Endometrial microvascular endothelial cells (primary cell): ENCODE data around the gene MPHOSPH8. TPM values are rescaled to one million over a fixed set of nuclear protein-coding genes. Genes with fewer than 3 reads are reported as not detected.
"Not testable (repeated sequence)": the region's sequence is repeated elsewhere in the genome, so short reads cannot be mapped to it uniquely, and the experiment has no call there.

Source experiments
- in situ Hi-C: cut with HindIII; loops from 2 replicates; pipeline ENCODE4 v1.10.0; 2017; ENCODE audit warnings: low sequenced_read_pairs, low pct_unique_long_range_greater_than_20kb; ENCODE audit errors: inconsistent ontology term
- total RNA-seq: library from RNA; depleted of rRNA; stranded (reverse); fragments of >200 nt; gene quantifications from one replicate; pipeline ENCODE4 v1.2.3, GENCODE V29; 2015; ENCODE audit errors: inconsistent ontology term

MPHOSPH8 gene
- total RNA-seq, 1 donor from 2014 or later = 10.2 TPM

DNA sequence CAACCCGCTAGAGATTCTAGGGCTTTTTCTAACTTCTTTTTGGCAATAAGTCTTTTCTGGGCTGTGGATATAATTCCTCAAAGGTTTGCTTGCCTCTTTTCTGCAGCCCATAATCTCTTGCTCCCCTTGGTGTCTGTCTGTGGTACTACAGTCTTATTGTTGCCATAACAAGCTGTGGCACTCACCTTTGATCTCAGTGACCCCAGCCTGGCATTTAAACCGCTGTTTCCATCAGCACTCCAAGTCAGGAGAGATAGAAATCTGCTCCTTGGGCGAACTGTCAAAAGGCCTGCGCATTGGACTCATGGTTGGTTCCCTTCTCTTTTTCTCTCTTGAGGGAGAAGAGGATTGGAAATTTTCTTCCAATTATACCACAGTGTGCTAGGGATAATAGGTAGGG is 14.5 kb upstream of the MPHOSPH8 start:
- in situ Hi-C loops = no loop called here

DNA sequence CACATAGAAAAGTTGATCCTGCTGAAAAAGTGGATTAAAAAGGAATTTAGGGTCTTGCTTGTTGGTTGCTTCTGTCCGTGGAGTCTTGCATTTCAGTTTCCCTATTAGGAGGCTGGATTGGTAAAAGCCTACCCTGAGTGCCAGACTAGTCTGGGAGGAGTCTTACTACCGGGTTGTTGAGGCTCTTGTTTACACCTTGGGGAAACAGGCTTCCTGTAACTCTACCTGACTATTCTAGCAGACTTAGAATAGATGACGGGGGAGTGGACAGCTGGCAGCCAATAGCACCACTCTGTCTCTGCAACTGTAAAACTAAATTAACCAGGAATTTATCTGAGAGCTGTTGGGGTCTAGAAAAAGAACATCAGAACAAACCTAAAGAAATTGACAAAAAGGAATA is 11.3 kb upstream of the MPHOSPH8 start:
- in situ Hi-C loops = no loop called here

DNA sequence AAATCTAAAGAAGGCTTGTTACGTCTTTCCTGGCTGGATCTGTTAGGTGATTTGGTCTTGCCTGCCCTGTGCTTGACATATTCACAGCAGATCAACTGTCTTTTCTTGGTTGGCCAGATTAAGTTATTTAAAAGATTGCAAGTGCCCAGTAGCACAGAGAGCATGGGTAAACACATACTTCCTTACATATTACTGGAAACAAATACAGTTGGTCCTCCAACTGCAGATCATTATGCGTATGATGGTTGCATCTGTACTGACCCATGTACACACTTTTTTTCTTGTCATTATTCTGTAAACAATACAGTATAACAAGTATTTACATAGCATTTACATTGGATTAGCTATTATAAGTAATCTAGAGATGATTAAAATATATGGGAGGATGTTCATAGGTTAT is 9.2 kb upstream of the MPHOSPH8 start:
- in situ Hi-C loops = no loop called here

DNA sequence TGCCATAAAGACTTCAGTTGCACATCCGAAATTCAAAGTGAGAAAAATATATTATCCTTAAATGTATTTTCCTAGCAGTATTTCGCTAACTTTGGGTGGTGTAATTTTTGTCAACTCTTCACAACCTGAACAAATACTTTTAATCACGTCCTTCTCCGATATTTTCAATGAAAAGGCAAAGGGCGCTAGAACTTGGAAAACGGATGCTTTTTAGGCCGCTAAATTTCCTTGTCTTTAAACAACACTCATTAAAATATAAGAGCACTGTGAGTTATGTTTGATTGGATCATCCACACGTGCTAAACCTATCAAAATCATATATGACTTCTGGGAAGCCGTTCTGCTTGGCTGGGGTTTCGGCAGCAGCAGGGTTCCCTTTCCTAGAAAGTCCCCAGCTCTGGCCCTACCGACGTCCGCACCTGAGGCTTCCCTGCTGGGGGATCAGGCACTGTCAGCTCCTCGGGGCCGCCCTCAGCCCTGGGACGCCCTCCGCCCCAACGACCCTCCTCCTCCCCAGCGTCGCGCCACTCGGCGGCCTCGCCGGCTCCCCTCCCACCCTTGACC is 462 bp upstream of the MPHOSPH8 start:
- in situ Hi-C loops = no loop called here

DNA sequence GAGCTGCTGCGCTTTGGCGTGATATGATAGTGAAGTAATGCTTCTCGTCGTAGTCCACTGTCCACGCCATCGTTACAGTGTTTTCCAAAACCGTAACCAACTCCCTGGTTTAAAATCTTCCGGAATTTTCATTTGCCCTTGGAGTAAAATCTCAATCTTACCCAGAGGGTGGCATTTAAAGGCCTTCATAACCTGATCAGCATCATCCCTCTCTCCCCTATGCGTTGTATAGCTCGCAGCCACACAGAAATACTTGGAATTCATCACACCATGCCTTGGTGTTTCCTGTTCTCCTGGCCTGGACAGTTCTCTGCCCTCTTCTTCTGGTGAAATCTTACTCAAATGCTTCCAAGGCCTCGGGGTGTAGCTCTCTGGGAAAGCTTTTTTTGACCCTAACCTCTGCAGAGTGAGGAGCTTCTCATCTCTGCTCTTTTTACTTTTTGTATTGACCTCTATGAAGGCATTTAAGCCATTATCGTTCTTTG is 839 bp downstream of the MPHOSPH8 start:
- in situ Hi-C loops = no loop called here

DNA sequence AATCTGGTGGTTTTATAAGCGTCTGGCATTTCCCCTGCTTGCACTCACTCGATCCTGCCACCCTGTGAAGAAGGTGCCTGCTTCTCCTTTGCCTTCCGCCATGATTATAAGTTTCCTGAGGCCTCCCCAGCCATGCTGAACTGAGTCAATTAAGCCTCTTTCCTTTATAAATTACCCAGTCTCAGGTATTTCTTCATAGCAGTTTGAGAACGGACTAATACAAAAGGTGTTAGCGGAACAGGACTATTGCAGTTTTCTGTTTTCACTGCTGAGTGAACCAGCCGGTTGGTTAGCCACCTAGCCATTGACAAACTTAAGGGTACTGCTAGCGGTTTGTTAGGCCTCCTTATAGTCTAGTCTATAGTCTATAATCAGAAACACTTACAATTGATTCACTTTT is 2.5 kb downstream of the MPHOSPH8 start:
- in situ Hi-C loops = not testable (repeated sequence)

DNA sequence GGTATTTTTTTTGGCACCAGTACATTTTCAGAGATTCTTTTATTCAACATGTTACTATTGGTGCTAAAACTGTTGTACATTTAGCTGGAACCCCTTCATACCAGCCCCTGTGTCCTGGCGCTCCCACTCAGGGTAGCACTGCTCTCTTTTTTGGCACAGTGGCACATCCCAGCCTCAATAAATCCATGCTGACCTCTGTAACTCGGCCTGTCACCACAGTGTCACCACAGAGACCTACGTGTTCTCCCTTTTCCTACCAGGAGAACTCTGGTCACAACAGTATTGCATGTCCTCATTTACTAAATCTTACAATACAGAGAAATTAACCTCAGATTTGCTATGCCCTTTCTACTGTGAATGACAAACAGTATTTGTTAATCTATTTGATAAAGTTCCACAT is 10.2 kb downstream of the MPHOSPH8 start:
- in situ Hi-C loops = no loop called here

DNA sequence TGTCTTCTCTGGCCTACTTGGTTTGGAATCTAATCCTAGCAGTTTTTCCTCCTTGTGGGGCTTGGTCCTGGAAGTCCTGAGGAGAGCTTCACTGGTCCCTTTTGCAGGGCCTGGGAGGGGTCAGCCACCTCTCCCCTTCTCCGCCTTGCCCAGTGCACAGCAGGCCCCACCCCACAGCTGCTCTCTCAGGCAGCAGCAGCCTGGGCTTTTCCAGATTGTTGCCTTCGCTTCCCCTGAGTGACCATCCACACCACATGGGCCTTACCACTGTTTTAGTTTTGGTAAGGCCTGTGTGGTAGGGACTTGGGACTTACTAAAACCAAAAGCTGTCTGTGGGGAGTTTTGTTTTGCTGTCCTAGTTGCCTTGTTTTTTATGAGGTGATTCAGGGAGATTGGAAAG is 11.5 kb downstream of the MPHOSPH8 start:
- in situ Hi-C loops = no loop called here

DNA sequence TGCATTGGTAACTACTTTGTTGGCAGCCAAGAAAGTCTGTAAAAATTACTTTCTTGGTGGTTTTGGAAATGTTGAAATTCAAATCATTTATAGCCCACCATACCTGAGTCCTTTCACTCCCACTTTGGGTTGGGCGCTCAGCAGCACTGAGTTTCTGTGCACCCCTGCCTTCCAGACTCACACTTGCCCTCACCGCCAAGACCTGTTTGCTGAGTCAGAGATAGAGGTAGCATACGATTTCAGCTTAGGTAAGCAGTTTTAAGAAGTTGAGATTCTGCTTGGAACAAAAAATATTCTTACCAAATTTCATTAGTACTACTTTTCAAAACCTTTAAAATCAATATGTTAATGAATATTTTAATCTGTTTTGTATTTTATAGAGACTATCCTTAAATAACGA is 12.6 kb downstream of the MPHOSPH8 start:
- in situ Hi-C loops = no loop called here

DNA sequence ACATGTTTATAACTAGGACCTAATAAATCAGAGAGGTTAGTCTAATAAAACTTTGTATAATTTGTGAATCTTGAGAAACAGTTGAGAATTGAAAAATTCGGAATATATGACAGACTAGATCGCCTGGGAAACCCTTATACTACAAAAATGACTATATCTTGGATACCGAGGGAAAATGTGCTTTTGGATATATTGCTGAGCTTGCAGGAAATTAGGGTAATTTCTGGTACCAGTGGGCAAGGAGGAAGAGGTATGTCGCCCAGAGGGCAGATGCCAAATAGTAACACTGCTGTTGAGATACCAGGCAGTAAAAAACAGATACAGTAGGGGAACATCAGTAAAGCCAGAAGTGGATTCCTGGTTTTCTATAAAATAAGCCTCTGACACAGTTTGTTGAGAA is 17.3 kb downstream of the MPHOSPH8 start:
- in situ Hi-C loops = no loop called here

DNA sequence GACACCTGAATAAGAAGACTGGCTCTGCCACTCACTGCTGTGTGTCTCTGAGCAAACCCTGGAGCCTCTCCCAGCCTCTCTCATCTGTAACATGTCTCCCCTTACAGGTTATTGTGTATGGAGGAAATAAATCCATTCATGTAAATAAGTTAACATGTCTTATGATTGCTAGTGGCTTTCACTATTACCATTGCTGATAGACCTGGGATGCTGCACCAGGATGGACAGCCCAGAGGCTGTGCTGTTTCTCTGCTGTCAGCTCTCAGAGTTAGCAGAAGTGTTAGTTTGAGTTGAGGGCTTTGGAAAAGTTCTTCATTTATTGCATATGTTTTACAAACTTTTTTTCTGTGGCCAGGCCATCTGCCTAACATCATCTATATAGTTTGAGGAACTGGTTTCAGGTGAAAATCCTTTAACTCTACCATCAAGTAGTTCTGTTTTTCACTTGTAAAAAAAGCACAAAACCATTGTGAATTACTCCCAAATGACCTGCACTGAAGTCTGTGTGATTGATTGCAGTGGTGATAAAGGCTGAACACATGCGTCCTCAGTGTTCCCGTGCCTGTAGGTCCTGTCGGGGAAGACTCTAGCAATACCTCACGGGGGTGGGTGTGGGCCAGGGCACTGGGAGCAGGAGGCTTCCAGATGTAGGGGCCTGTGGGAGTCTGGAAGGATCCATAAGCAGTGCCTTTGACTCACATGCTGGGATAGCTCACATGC is 24.6 kb downstream of the MPHOSPH8 start:
- in situ Hi-C loops = no loop called here

DNA sequence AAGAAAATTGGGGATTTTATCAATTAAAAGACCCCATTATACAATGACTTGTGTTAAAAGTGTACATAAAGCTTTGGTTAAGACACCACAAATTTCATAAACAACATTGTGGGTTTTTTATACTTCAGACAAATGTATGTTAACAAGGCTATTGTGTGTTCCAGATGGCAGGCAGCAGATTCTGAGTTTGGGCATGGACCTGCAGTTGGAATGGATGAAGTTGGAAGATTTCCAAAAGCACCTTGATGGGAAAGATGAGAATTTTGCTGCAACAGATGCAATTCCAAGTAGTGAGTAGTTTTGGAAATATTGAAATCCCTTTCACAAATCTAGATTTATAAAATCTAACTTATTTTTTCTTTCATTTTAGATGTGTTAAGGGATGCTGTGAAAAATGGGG is 25.4 kb downstream of the MPHOSPH8 start:
- in situ Hi-C loops = no loop called here

DNA sequence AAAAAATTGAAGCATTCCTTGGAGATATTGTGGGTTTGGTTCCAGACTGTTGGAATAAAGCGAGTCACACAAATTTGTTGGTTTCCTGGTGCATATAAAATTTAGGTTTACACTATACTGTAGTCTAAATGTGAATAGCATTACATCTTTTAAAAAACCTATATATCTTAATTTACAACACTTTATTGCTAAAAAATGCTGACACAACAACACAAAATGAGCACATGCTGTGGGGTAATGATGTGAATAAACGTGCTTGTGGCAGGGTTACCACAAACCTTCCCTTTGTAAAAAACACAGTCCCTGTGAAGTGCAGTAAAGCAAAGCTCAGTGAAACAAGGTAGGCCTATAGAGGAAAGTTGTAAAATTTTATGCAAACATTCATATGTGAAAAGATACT is 27.7 kb downstream of the MPHOSPH8 start:
- in situ Hi-C loops = no loop called here

DNA sequence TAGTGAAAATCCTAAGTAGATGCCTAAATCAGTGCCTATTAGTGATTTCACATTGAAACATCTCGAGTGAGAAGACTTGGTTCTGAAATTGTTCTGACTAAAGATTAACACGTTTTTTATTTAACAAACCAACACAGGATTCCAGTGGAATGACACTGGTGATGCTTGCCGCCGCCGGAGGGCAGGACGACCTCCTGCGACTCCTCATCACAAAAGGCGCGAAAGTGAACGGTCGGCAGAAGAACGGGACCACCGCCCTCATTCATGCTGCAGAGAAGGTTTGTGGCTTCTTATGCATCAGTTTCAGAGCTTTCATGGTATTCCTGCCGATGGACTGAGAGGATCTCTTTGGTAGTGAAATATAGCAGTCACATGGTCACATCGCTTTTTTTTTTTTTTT is 28.1 kb downstream of the MPHOSPH8 start:
- in situ Hi-C loops = no loop called here

DNA sequence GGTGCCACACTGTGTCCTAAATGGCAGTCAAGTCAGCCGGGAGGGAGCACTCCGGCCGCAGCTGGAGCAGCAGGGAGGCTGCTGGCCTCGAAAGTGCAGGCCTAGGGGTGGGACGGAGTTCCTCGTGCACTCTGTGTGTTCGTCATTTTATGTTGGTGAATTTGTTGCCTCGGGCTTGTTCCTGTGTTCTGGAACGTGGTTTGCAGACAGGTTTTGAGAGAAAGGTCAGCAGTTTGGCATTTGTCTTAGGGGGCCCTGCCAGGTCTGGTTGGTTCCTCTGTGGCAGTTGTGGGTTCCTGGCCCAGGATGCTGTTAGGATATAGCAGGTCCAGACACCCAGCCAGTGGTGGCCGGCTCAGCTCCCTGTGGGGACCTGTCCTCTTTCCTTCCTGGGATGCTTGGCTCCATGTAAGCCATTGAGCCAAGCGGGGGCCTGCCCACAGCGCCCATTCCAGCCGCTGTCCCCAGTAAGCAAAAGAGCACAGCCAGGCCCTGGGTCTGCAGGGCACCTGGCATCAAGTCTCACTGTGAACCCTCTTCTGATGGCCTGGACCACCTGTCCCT is 30.0 kb downstream of the MPHOSPH8 start:
- in situ Hi-C loops = no loop called here

DNA sequence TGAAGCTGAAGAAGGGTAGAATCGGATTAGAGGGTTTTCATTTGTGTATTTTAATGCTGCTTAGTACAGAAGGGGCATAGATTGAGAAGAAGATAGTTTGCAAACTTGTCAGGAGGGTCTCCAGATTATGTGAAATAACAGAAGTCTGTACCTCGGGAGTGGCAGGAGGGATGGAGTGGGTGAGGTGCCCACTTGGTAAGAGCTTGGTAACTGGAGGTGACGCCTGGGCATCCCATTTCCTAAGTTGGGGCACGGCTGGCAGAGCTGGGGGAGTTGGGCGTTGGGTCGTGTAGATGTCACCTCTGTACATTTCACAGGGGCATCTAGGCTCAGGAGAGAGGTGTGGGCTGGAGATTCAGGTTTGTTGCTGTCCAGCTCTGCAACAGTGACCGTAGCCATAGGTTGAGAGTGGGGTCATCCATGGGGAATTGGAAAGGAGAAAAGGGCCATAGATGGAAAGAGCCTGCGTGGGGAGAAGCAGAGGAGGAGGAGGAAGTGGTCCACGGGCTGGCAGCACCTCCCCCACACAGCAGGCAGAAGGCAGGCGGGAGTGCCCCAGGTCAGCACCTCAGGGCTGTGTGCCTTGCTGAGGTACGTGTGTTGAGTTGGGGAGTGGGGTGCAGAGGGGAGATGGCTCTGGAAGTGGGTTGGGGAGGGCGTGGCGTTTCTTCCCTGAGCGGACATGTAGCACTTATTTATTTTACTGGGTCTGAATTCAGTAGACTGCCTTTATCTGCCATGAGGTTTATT is 31.2 kb downstream of the MPHOSPH8 start:
- in situ Hi-C loops = no loop called here

DNA sequence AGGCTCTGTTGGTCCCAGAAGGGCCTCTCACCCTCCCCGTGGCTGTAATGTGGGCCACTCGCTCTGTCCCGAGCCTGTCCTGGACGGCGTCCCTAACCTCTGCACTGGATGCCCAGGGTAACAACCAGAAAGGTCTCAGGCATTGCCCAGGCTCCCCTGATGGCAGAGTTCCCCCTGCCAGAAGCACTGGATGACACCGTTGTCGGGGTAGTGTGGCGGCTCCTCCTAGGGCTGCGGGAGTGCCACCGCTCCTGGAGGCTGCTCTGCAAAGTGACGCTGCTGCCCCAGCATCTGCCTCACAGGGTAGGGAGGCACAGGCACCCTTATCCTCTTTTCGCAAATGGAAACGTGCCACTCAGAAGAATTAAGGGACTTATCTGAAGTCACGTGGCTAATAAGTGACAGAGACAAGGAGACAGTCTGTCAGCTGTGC is 32.0 kb downstream of the MPHOSPH8 start:
- in situ Hi-C loops = no loop called here

DNA sequence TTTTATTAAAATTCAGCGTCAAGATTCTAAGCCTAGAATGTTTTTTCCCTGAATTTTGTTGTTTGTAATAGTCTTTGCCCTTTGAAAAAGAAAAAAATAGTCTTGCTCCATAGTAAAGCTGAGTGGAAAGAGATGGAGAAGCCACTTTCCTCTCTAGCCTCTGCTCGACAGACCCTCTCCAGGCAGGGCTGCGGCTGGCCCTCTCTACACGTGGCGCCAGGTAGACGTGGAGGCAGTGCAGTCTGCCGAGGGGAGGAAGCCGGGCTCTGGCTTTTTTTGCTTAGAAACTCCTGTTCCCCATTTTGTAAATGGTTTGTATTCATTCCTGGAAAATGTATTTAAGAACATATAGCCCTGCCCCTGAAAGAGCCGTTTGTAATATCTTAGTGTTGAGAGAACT is 35.3 kb downstream of the MPHOSPH8 start:
- in situ Hi-C loops = no loop called here

DNA sequence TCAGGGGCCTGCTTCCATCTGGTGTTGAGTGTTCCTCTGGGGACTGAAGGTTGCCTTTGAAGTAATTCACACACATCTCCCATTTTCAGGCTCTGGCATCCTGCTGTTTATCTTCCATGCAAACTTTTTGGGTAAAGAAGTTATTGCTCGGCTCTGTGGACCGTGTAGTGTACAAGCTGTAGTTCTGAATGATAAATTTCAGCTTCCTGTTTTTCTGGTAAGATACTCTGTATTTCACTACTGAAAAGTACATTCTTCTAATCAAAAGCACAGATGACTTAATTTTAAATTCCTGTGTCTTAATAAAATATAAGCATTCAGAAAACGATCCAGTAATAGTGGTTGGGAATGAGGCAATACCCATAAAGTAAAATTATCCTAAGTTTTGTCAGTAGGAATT is 36.7 kb downstream of the MPHOSPH8 start:
- in situ Hi-C loops = no loop called here

DNA sequence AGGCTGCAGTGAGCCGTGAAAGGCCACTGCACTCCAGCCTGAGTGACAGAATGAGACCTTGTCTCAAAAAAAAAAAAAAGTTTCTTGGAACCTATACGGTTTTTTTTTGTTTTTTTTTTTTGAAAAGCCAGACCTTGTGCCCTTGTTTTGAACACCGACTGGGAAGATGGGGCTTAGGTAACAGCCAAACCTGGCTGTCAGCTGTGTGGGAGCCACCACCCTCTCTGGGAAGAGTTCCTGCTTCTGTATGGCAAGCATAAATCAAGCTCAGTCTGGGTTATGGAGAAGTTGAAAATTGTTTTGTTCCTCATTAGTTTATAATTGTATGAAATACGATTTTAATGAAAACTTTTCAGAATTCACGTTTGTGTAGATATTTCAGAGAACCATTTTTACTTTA is 39.5 kb downstream of the MPHOSPH8 start:
- in situ Hi-C loops = no loop called here
